ENCODE data around the gene ZNF286A.
"Not testable (repeated sequence)": the region's sequence is repeated elsewhere in the genome, so short reads cannot be mapped to it uniquely, and the experiment has no call there.

ZNF286A gene

DNA sequence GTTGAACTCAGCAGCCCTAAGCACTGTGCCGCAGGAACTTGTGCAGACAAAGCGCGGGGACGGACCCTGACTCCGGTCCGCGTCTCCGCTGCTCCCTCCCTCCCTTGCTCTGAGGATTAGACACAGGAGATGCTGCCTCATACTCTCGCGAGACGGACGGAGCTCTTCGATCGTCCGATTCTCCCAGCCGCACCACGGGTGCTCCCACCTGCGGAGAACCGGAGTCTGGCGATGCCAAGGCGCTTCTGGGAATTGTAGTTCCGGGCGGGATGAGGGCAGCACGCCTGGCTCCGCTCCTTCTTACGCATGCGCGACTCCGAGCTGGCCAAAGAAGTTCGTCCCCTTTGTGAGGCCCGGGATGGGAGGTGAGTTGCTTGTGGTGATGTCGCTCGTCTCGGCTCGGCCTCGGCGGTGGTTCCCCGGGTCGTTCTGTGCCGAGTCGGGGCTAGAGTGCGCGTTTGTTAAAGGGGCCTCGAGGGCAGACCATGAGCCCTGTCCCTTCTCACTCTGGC, at the start of gene ZNF286A:
Gene ZNF286A, plus strand, starts transcription at position 340 of the 512 bp plus-strand sequence. CDS start 578 bp downstream, outside the sequence.
- peak; percentile 83 for DNase-seq (ENCODE audit: low read depth)

DNA sequence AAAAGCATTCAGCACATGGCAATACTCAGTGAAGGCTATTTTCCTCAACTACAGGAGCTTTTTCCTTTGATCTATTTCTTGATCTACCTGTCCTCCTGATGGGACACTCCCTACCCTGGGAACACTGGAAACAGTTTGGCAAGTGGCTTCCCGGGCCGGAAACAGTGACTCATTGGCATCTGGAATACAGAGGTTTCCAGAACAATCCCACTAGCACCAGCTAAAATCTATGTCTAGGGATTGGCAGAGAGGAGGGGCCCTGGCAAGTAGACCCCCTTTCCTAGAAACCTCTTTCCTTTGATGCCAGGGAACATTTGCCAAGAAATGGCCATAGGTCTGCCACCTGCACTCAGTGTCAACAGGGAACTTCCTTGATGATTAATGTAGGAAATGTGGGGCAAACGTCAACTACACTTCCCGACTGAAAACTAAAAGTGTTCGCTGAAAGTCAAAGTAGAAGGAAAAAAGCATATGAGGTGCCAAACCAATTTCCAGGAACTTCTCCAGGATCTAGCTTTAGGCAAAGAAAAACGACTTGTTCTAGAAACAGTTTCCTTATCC, 49.6 kb upstream of the ZNF286A start:
- no peak for DNase-seq (ENCODE audit: low read depth)

DNA sequence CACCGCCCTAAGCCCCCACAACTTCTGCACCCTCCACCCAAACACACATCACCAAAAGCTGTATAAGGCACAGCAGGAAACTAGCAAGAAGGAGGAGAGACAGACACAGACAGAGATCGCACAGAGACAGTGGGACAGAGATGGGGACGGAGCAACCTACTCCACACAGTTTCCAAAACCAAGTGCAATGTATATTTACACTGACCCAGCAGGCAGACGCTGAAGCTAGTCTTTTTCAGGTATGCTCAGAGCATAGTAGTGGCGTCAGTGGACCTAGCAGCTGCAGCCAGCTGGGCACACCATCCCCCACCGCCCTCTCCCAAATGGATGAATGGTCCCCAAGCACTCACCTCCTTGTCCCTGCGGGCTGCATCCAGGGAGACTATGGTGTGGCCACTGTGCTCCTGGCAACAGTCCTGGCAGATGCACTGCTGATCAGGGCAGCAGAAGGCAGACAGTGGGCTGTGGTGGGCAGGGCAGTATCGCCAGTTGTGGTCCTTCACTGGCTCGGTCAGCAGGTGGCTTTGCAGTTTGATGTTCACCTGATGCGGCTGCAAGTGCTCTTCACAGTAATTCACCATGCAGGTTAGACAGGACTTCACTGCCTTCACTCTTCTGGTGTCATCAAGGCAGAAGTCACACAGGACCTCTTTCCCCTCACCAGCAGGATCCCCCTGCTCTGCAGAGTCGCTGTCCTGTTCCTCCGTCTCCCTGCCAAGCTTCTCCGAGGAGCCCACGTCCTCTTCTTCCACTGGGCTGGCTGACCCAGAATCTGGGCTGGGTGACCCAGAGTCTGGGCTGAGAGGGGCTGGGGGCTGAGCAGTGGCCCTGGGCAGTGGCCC, 48.6 kb upstream of the ZNF286A start:
- DNase-seq (ENCODE audit: low read depth) = no peak

DNA sequence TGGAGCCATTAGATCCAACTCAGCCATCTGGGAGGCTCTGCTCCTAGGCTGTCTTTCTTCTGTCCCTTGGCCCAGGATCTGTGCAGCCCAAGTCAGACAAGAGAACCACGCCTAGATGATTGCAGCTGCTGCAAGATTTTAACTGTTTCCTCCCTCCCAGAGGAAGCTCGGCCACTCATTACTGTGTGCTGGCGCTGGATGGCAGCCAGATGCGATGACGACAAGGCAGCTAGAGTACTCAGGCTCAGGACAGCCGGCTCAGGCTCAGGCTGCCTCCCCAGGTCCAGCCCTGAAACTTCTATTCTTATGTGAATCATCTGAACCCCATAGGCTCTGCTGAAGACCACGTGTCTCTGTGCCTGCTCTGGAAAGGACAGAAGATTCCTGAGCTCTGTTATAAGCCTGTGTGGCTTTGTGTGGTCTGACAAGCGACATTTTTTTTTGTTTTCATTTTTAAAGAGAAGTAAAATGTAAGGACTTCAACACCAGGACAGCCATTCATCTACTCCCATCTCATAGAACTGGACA, 47.9 kb upstream of the ZNF286A start:
- DNase-seq (ENCODE audit: low read depth) = no peak

DNA sequence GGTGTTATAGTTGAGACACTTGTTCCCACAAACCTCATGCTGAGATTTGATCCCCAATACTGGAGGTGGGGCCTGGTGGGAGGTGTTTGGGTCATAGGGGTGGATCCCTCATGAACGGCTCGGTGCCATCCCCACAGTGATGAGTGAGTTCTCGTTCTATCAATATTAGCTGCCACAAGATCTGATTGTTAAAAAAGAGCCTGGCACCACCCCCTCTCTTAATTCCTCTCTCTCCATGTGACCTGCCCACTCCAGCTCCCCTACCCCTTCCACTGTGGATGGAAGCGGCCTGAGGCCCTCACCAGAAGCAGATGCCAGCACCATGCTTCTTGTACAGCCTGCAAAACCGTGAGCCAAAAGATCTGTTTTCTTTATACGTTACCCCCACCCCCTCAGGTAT, 46.6 kb upstream of the ZNF286A start:
- DNase-seq (ENCODE audit: low read depth) = no peak

DNA sequence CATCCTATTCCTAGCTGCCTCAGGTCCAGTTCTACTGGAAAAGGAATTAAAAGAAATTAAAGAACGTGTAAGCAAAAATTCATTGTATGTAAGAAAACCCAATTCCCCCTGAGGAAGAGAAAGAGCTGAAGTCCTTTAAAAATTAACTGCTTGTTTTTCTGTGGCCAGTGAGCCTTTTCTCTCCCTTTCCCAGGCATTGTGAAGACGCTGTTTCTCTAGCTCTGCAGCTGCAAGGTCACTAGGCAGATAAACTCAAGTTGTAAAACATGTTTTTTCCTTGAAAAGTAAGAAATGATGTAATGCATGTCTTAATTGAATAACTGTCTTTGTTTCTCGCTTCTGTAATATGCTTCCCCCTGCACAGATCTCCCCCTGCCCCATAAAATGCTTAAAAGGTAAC, 45.2 kb upstream of the ZNF286A start:
- DNase-seq (ENCODE audit: low read depth) = not testable (repeated sequence)

DNA sequence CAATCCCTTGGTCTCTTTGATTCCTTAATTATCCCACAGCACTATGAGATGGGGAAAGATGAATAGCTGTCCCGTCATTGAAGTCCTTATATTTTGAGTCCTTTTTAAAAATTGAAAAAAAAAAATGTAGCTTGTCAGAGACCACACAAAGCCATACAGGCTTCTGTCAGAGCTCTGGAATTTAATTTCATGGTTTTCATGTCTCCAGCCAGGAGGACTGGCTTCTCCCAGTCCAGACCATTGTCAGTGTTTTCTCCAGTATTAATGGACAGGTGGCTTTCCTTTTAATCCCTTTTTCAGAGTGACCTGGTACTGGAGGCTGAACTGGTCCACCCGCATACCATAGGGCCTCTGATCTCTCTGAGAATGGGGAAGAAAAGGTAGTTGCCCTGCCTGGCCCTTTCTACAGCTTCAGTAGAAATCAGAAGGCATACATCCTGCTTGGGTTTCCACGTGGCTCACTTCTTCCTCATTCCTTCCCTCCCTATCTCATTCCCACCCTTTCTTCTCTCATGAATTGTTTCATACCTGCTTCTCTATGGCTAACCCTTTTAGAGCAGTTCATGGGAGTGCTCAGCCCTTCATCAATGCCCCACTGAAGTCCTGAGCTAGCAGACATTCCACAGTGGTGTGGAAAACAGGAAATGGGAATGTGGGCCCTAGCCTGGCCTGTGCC, 44.5 kb upstream of the ZNF286A start:
- DNase-seq (ENCODE audit: low read depth) = no peak

DNA sequence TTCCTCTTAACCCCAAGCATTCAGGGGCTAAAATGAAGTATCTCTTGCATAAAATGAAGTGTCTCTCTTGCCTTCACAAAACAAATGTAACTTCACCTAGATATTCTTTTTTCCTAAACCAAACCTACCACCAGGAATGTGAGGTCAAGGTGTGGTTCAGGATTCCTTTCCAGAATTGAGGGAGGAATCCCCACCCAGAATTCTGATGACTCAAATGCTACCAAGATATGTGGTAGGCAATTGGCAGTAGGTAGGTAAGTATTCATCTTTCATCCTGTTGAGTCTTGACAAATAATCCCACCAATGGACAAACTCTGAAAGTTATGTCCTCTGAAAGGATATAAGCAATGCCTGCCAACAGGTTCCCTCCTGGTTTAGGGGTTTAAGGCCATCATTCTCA, 41.7 kb upstream of the ZNF286A start:
- DNase-seq (ENCODE audit: low read depth) = no peak

DNA sequence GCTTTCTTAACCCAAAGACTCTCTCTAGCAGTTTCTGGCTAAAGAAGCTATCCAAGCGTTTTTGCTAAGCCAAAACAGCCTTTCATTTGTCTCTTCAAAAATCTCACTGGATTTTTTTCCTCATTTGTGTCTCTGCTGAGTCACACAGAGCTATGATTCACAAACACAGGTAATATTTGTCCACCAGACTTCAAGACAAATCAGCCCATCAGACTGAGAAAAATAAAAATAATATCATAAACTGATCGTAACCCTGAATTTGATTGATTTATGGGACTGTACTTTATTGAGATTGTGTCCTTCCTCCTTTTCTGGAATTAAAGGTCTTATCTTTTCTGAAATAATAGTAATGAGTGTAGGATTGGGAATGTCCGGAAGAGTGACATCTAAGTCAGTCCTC, 41.3 kb upstream of the ZNF286A start:
- DNase-seq (ENCODE audit: low read depth) = no peak

DNA sequence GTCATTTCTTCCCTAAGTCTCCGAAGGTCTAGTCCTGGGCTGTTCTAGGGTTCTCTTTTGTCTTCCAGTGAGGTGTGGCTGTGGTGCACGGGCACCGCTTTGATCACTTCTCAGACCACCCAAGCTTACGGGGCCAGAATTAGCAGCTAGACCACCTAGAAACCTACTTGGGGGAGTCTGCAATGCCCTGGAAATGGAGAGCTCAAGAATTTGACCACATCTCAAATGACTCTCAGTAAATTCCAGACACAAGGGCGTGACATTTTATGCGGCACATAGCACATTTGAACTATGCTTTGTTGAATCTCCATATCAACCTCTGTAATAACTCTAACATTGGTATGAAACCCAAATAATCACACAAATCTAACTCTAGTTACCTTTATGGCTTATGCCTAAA, 40.3 kb upstream of the ZNF286A start:
- no peak for DNase-seq (ENCODE audit: low read depth)

DNA sequence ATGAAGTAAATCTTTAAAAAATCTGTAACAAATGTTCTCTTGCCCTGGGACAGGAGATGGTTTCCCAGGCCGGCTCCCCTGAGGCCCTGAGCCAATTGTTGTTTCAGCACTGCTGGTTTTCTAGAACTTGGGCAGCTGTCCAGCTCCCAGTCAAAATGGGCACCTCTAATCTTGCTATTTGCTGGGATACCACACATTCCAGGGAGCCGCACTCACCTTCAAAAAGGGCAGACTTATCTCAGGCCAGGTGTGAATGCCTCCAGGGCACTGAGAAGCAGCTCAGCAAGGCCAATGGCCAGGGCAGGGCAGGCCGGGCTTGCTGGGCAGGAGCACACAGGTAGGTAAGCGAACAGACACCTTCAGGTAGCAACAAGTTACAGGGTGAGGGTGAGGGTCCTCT, 39.9 kb upstream of the ZNF286A start:
- no peak for DNase-seq (ENCODE audit: low read depth)

DNA sequence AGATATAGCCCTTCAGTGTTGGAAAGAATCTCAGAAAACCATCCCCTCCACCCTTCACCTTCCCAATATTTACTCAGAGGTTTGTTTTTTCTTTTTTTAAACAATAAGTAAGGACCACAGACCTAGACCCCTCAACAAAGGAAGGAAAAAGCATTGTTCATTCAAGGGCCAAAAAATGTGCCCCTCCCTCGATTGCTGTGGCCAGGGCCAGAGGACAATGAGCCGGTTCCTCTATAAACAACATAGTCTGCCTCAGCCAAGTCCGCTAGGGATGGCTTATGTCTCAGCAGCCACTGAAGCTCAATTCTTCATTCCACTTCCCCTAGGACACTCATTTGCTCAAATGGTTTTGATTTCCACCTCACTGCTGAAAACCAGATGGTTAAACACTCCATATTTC, 39.5 kb upstream of the ZNF286A start:
- DNase-seq (ENCODE audit: low read depth) = no peak

DNA sequence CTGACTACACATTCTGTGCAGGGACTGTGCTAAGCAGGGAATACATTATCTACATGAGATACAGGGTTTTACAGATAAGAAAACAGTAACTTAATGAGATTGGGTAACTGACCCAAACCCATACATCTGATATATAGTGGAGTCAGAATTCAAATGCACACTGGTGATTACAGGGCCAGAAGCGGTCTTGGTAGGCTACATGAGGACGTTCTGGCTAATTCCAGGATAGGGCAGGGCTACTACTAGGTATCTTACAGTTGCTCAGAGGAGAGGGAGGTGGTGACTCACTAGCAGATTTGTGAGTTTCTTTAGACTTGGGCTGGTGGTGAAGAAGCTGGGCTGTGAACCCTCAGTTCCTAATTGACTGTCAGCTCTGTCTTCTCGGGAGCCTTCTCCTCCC, 36.9 kb upstream of the ZNF286A start:
- no peak for DNase-seq (ENCODE audit: low read depth)

DNA sequence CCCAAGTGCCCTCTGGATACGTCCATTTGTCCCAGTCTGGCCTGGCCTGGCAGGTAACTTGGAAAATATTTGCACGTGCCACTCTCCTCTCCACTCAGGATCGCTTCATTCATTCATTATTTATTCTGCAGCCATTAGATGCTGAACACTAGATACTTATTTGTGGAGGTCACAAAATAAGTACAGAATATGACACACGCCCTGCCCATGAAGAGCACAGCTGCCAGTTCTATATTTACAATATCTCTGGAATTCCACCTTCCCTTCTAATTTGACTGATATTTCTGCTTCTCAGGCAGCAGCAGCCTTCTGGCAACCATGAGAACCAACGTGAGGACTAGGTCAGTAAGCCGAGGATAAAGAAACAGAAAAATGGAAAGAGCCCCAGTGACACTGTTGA, 36.4 kb upstream of the ZNF286A start:
- no peak for DNase-seq (ENCODE audit: low read depth)

DNA sequence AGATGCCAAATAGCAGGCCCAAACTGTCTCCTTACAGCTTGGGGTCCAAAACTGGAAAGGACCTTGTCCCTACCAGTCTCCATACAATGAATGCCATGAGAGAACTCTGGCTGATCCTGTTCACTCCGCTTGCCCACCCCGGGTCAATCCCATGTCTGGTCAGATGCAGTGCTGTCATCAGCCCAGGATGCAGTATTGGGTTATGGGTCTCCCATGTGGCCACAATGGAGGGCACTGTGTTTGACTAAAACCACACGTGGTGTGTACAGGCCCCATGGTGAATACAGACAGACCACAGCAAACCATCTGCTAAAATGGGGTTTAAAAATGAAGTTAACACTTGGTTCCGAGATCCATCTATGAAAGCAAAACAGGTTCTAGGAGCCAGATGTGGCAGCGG, 35.9 kb upstream of the ZNF286A start:
- DNase-seq (ENCODE audit: low read depth) = no peak

DNA sequence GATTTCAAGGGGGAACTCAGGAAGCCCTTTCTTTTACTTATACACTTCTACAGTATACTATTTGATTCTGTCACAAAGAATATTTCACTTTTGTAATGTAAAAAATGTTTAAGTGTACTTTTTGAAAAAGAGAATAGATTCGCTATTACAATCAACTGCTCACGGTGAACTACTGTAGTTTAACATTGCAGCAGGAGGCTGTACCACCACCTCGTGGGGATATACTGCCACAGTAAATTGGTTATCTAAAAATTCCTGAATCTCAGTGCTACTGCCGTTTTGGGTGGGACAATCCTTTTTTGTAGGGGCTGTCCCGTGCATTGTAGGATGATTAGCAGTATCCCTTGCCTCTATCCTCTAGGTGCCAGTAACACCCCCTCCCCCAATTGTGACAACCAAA, 30.0 kb upstream of the ZNF286A start:
- DNase-seq (ENCODE audit: low read depth) = not testable (repeated sequence)

DNA sequence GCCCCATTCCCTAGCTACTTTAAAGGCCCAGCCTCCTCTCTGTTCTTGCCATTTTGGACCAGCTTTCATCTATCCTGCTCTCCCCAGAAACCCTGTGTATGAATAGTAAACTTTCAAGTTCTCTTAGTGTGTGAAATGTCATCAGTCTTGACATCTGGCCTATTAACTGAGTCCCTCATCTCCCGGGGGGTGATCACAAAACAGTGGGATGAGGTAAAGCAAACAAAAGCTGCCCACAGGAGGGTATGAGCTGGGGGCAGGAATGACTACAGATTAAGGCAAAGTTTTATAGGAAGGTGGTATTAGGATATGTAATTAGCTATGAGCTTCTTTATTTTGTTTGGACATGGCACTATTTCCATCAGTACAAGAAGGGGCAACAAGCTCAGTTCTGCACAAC, 24.9 kb upstream of the ZNF286A start:
- not testable (repeated sequence) for DNase-seq (ENCODE audit: low read depth)

DNA sequence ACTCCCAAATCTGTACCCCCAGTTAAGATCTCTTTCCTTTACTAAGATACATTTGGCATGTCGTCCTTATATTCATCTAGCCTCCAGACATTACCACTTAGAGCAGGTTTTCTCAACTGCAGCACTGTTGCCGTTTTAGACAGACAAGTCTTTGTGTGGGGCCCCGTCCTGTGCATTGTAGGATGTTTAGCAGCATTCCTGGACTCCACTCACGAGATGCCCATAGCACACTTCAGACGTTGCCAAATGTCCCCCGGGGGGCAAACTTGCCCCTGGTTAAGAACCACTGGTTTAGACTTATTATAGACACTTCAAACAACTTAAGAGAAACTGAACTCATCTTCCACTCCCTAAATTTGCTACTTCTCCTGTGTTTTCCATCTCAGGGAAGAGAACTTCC, 23.6 kb upstream of the ZNF286A start:
- not testable (repeated sequence) for DNase-seq (ENCODE audit: low read depth)

DNA sequence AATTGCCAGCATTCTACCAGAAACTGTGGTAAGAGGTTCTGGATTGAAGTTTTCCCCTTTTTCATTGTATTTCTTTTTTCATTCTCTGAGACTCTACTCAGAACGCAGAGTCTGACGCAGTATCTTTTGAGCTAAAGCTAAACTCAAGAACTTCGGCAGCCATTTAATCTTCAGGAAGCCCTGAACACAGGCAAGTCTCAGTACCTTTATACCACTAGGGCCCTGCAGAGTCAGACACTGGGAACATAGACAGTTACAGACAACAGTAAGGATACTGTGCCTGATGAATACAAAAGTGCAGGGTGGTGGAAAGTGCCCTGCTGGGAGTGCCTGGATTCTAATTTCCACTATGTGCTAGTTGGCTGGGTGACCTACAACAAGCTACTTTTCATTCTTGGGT, 16.4 kb upstream of the ZNF286A start:
- not testable (repeated sequence) for DNase-seq (ENCODE audit: low read depth)

DNA sequence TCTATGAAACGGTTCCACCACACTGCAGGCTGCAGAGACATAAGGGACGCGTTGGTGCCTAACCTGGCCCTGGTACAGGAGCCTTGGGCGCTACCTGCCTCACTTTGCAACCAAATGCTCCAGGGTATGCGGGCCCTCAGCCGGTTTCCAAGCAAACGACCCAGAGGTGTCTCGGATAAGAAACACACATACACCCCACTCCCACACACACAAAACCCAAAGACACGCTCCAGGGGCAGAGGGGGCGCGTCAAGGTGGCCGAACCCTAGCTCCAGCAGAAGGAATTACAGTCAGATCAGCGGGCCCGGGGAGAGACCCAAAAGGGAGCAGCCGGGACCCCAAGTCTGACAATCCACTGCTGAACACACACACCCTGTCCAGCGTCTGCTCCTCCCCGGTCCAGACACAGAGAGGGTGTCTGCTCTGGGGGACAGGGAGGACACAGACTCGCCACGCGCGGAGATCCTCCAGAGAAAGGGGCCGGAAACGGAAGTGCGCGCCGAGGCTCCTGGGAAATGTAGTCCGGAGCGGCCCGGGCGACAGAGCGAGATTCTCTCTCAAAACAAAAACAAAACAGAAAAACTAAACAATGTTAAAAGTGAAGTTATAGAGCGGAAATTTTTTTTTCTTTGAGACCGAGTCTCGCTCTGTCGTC, 15.6 kb upstream of the ZNF286A start, which contains the start of gene TRIM16:
Gene TRIM16, minus strand, starts transcription at position 488 of the 655 bp plus-strand sequence. CDS start 32,702 bp downstream, outside the sequence.
- peak; percentile 69 for DNase-seq (ENCODE audit: low read depth)

DNA sequence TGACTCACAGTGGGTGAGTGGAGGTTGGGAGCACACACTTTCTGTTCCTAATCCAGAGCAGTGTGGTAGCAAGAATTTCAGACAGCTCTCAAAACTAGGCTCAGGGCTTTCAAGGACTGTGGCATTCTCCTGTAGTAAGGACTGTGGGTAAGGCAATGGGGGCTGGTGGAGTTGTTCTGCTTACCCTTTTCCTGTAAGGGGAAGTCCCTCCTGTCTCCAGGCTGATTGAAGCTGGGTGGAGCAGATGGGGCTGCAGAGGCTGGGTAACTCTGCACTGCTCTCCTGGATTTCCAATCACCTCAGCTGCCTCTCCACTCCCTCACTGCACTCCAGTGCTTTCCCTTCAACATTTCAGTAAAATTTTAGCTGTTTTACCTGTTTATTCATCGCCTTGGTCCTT, 12.1 kb upstream of the ZNF286A start:
- not testable (repeated sequence) for DNase-seq (ENCODE audit: low read depth)

DNA sequence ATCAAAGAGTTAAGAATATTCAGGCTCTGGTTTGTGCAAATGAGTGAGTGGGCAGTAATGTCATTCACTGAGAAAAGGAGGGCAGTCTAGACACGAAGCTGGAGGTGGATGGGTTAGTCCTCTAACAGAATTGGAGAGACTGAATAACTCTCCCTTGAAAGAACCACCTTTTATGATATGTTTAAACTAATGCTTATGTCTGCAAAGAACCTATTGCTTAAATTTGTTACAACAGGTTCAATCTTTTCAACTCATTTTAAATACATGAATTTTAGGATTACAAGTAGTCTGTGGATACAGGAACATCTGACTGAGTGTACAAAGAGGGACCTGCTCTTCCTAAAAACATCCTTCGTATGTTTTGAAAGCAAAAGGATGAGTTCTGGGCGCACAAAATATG, 585 bp upstream of the ZNF286A start:
- DNase-seq (ENCODE audit: low read depth) = not testable (repeated sequence)

All from activated T-helper 1 cell treated with Interleukin-2 at 50 U/mL for 16 hours (primary cell).